Activated CD8-positive, alpha-beta T cell treated with anti-CD3 and anti-CD28 coated beads for 36 hours (primary cell): ENCODE results near the gene DCHS2. TPM values are rescaled to one million over a fixed set of nuclear protein-coding genes. Genes with fewer than 3 reads are reported as not detected.

Experiments used
- ATAC-seq: fragments of 200-7000 bp; cut with Tn5 transposase; one replicate; pipeline ENCODE4 v1.10.0; 2021; ENCODE audit warnings: mild to moderate bottlenecking, moderate library complexity
- CTCF ChIA-PET: fragments of 350-600 bp; sonication (Branson Sonifier 250); formaldehyde crosslinking; loops from one replicate; lab custom pipeline; 2021; ENCODE audit warnings: antibody characterized with exemption; lab: Charles Lee
- POLR2A ChIA-PET: fragments of 350-600 bp; sonication (Branson Sonifier 250); formaldehyde crosslinking; loops from one replicate; lab custom pipeline; 2021; ENCODE audit warnings: antibody characterized with exemption; lab: Charles Lee
- DNase-seq: peaks from one replicate; pipeline ENCODE4 v3.0.0-alpha.2; 2020
- H3K27ac Mint-ChIP-seq: one replicate; pipeline ENCODE4 v1.8.0; 2021; ENCODE audit warnings: mild to moderate bottlenecking, mixed read lengths
- H3K27me3 Mint-ChIP-seq: one replicate; pipeline ENCODE4 v1.8.0; 2021; ENCODE audit warnings: mixed read lengths
- H3K36me3 Mint-ChIP-seq: one replicate; pipeline ENCODE4 v1.8.0; 2021; ENCODE audit warnings: low read depth, mixed read lengths
- H3K4me1 Mint-ChIP-seq: one replicate; pipeline ENCODE4 v1.8.0; 2021; ENCODE audit warnings: low read depth, mixed read lengths
- H3K4me3 Mint-ChIP-seq: one replicate; pipeline ENCODE4 v1.8.0; 2021; ENCODE audit warnings: mild to moderate bottlenecking, moderate library complexity, mixed read lengths
- H3K9me3 Mint-ChIP-seq: one replicate; pipeline ENCODE4 v1.8.0; 2021; ENCODE audit warnings: mixed read lengths
- intact Hi-C: fragments of 100-400 bp; cut with micrococcal nuclease; formaldehyde crosslinking; loops from one replicate; pipeline ENCODE4 v1.10.0; 2022
- total RNA-seq, 2 experiments: library from RNA; stranded (reverse); gene quantifications; one replicate each; pipeline ENCODE4 v1.2.3, GENCODE V29; 2021
- TF ChIP-seq, protein P1 (sequence below): fragments of 200-600 bp; IDR thresholded peaks from one replicate; pipeline ENCODE4 v1.8.0; 2022; ENCODE audit warnings: antibody characterized with exemption, mild to moderate bottlenecking

The DCHS2 gene
- total RNA-seq, 2 experiments from 2014 or later, result not detected

DNA sequence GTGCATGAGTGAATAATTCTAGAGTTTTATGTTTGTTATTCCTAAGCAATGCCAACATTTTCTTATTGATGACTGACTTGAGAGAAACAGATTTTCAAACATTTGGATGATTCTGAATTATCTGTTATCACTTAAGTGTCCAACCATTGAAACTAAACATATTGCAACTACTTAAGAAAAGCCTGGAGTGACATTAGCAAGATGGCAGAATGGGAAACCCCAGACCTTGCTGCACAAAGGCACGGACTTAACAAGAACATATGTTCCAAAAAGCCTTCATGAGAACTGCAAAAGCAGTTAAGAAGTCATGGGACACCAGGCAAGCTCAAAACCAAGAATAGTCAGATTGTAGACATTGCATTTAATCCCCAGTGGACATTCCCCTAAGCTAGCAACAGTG, 215.1 kb downstream of the DCHS2 start:
- intact Hi-C loops, result no loop called here

DNA sequence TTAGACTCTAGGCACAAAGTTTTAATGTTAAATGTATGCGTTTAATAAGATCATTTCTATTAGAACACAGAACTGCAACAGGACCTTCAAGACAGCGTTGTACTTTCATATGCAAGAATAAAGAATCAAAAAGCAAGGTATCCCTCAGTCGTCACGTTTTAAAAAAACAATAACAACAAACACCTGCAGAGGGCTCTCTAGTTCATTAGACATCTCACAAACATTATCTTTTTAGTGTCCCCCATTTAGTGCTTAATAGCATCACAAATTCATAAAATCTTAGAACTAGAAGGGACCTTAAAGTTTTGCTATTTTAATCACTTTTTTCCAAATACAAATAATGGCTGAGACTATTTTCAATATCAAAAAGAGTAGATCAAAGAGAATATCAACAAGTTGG, 236.6 kb downstream of the DCHS2 start:
- TF ChIP-seq, protein P1, sequence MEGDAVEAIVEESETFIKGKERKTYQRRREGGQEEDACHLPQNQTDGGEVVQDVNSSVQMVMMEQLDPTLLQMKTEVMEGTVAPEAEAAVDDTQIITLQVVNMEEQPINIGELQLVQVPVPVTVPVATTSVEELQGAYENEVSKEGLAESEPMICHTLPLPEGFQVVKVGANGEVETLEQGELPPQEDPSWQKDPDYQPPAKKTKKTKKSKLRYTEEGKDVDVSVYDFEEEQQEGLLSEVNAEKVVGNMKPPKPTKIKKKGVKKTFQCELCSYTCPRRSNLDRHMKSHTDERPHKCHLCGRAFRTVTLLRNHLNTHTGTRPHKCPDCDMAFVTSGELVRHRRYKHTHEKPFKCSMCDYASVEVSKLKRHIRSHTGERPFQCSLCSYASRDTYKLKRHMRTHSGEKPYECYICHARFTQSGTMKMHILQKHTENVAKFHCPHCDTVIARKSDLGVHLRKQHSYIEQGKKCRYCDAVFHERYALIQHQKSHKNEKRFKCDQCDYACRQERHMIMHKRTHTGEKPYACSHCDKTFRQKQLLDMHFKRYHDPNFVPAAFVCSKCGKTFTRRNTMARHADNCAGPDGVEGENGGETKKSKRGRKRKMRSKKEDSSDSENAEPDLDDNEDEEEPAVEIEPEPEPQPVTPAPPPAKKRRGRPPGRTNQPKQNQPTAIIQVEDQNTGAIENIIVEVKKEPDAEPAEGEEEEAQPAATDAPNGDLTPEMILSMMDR, result no peak
- CTCF ChIA-PET, result no interaction called here
- POLR2A ChIA-PET, result no interaction called here
- intact Hi-C loops, result no loop called here
- H3K4me3 Mint-ChIP-seq, result no peak overlapping the region
- ATAC-seq (no peak), DNase-seq (no peak)
- H3K4me1 Mint-ChIP-seq, result no peaks in the 10 kb centered on the region
- no peaks in the 10 kb centered on the region for H3K9me3 Mint-ChIP-seq
- no peaks in the 10 kb centered on the region for H3K36me3 Mint-ChIP-seq
- H3K27ac Mint-ChIP-seq, result no peak overlapping the region
- H3K27me3 Mint-ChIP-seq, result peaks cover 8% of the 10 kb centered on the region

More for the DNA sequence above, 215.1 kb downstream of the DCHS2 start:
- no peak for DNase-seq
- ChIA-PET CTCF (no interaction called here), POLR2A (no interaction called here)
- no peak overlapping the region for H3K4me3 Mint-ChIP-seq
- TF ChIP-seq, protein P1, result no peak
- no peaks in the 10 kb centered on the region for H3K36me3 Mint-ChIP-seq
- ATAC-seq, result no peak
- H3K9me3 Mint-ChIP-seq, result peaks cover 6% of the 10 kb centered on the region
- H3K27ac Mint-ChIP-seq, result no peak overlapping the region
- no peaks in the 10 kb centered on the region for H3K4me1 Mint-ChIP-seq
- H3K27me3 Mint-ChIP-seq, result peaks cover 16% of the 10 kb centered on the region

DNA sequence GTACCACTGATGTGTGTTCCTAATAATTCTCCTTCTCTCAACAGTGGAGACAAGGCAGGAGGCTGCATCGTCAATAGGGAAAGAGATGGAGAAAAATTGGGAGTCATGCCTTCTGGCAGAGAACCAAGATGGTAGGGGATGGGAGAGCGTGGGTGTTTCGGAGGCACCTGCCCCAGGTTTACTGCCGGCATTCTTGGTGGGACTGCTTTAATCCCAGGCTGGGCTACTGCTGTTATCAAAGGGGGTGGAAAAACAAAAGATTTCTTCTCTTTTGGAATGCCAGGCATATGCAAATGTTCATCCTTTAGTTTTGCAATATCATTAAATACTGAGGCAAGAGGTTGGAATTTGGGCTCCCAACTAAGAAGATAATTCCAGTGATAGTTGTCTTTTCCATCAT, 257.0 kb downstream of the DCHS2 start:
- Mint-ChIP-seq H3K4me3 (no peak overlapping the region), H3K27me3 (peaks cover 11% of the 10 kb centered on the region), H3K36me3 (no peaks in the 10 kb centered on the region), H3K9me3 (no peaks in the 10 kb centered on the region), H3K27ac (no peak overlapping the region), H3K4me1 (no peaks in the 10 kb centered on the region)
- POLR2A ChIA-PET, result no interaction called here
- TF ChIP-seq, protein P1, result no peak
- ATAC-seq (no peak), DNase-seq (no peak)
- intact Hi-C loops, result no loop called here
- CTCF ChIA-PET, result no interaction called here

DNA sequence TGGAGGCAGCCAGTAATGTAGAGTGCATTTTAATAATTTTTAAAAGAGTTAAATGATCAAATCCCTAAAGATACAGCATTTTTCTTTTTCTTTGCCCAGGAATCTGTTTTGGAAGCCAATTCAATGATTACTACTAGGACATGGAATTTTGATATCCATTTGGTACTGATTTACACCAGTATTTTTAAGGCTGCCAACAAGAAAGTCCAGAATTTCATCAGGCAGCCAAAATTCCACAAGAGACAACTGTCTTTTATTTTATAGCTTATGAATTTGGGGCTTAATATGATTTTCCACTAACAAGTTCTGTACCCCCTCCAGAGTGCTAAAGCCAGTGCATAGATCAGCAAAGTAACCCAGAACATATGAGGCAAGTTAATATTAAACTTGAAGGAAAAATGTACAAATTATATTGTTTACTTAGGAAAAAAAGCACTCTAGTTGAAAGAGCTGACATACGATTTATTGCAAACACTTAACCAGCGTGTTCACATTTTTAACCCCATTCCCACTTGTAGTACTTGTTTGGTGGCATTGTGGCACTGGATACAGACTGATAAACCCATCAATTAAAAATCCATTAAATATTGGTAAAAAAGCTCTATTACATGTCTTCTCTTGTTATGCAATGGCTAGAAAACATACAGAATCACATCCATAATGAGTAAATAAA, 259.7 kb downstream of the DCHS2 start:
- Mint-ChIP-seq H3K4me3 (no peak overlapping the region), H3K27me3 (peaks cover 18% of the 10 kb centered on the region), H3K36me3 (no peaks in the 10 kb centered on the region), H3K9me3 (no peaks in the 10 kb centered on the region), H3K27ac (no peak overlapping the region), H3K4me1 (no peaks in the 10 kb centered on the region)
- DNase-seq (no peak), ATAC-seq (no peak)
- POLR2A ChIA-PET, result no interaction called here
- CTCF ChIA-PET, result no interaction called here
- TF ChIP-seq, protein P1, result no peak
- intact Hi-C loops, result no loop called here

DNA sequence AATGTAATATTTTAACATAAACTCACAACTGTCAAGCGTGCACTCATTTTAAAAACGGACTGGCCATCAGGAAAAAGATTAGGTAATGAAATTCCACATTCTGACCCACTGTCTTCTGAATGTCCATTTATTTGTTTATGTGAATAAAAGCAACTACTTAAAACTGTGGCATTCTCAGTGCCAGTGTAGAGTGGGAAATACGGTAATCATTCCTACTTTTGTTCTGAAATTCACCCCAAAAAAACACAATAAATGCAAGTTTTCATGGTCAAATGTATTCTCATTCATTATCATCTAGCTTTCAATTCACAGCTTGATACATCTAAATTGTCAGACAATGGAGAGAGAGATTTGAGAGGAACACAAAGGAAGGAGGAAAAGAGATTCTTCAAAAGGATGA, 260.9 kb downstream of the DCHS2 start:
- Mint-ChIP-seq H3K4me1 (no peaks in the 10 kb centered on the region), H3K36me3 (no peaks in the 10 kb centered on the region)

More for the DNA sequence above, 260.9 kb downstream of the DCHS2 start:
- intact Hi-C loops, result no loop called here
- ATAC-seq, result no peak
- Mint-ChIP-seq H3K27me3 (peaks cover 10% of the 10 kb centered on the region), H3K4me3 (no peak overlapping the region), H3K9me3 (no peaks in the 10 kb centered on the region), H3K27ac (no peak overlapping the region)
- DNase-seq, result no peak
- ChIA-PET CTCF (no interaction called here), POLR2A (no interaction called here)
- TF ChIP-seq, protein P1, result no peak
